ENCODE data around the gene RSPH3. TPM values are rescaled to one million over a fixed set of nuclear protein-coding genes. Genes with fewer than 3 reads are reported as not detected.

Gene RSPH3
- 1 to 10 TPM; 5.3 to 7.0 TPM for total RNA-seq

- TF ChIP-seq CTCF (IDR thresholded peaks at IDR 0.05) (peak in 4 of 7 experiments; percentile 27 to 45 (median 34)), POLR2A (IDR thresholded peaks at IDR 0.05) (peak; percentile 39 to 91 (median 84))
- peaks cover 15% of the 10 kb centered on the region for H3K4me1 ChIP-seq
- peak within 1 kb of the TSS; percentile 78 to 95 (median 88) for H3K27ac ChIP-seq
- DNase-seq (peak; percentile 97 to 98 (median 98)), ATAC-seq (peak; percentile 98)
- peak within 1 kb of the TSS; percentile 21 to 70 for H3K4me3 ChIP-seq
- no peaks in the 10 kb centered on the region for H3K36me3 ChIP-seq (replicated peaks in 1 of 2; ENCODE audit: insufficient read depth in 1 of 2, low read depth in 2 of 2)
- H3K9me3 ChIP-seq, result no peaks in the 10 kb centered on the region
- intact Hi-C loops (cut with DNase I), result no loop called here
- 0% methylated on average over 8 to 50 of the region's 50 CpGs for WGBS, 2 donors
- H3K27me3 ChIP-seq, result no peaks in the 10 kb centered on the region
Measured at GRCh38 chr6:158999666-159000403, at the start of gene RSPH3. RSPH3 (minus strand) TSS chr6:159000202; CDS start chr6:158999550, 652 bp downstream.

GRCh38 chr6:159047891-159048685, 48.1 kb upstream of the RSPH3 start:
- no peak for TF ChIP-seq CTCF (IDR thresholded peaks at IDR 0.05)
- no peak for TF ChIP-seq POLR2A (IDR thresholded peaks at IDR 0.05)
- Histone ChIP-seq H3K4me3 (no peak overlapping the region), H3K27ac (no peak overlapping the region), H3K36me3 (replicated peaks in 1 of 2; ENCODE audit: insufficient read depth in 1 of 2, low read depth in 2 of 2) (no peaks in the 10 kb centered on the region), H3K4me1 (no peaks in the 10 kb centered on the region), H3K9me3 (no peaks in the 10 kb centered on the region), H3K27me3 (no peaks in the 10 kb centered on the region)
- no peak for DNase-seq
- 54 to 60% methylated on average over 10 of the region's 10 CpGs for WGBS, 2 donors
- ATAC-seq, result no peak
- intact Hi-C loops (cut with DNase I), result no loop called here

- Histone ChIP-seq H3K9me3 (no peaks in the 10 kb centered on the region), H3K36me3 (replicated peaks in 1 of 2; ENCODE audit: insufficient read depth in 1 of 2, low read depth in 2 of 2) (no peaks in the 10 kb centered on the region), H3K4me3 (no peak overlapping the region), H3K27ac (no peak overlapping the region), H3K27me3 (no peaks in the 10 kb centered on the region), H3K4me1 (peaks cover 12% of the 10 kb centered on the region)
- DNase-seq (no peak), ATAC-seq (no peak)
- WGBS, 2 donors, result 60 to 65% methylated on average over 7 of the region's 7 CpGs
- TF ChIP-seq POLR2A (IDR thresholded peaks at IDR 0.05), result no peak
- intact Hi-C loops (cut with DNase I), result no loop called here
Measured at GRCh38 chr6:159045801-159046200, 45.8 kb upstream of the RSPH3 start.

GRCh38 chr6:159044899-159045727, 45.1 kb upstream of the RSPH3 start, which contains the start of gene TAGAP:
TAGAP (minus strand) TSS chr6:159044991; CDS start chr6:159044146, 845 bp downstream.
- Histone ChIP-seq H3K4me3 (no peak within 1 kb of the TSS), H3K27me3 (no peaks in the 10 kb centered on the region), H3K27ac (peak within 1 kb of the TSS in 1 of 4 donors; percentile 53), H3K36me3 (replicated peaks in 1 of 2; ENCODE audit: insufficient read depth in 1 of 2, low read depth in 2 of 2) (no peaks in the 10 kb centered on the region), H3K4me1 (peaks cover 12% of the 10 kb centered on the region), H3K9me3 (no peaks in the 10 kb centered on the region)
- intact Hi-C loops (cut with DNase I), result no loop called here
- WGBS, 2 donors, result 22 to 40% methylated on average over 15 of the region's 15 CpGs
- ATAC-seq (no peak), DNase-seq (peak in 3 of 4 donors; percentile 38 to 79 (median 46))
- TF ChIP-seq CTCF (IDR thresholded peaks at IDR 0.05) (no peak), POLR2A (IDR thresholded peaks at IDR 0.05) (peak in 2 of 3 donors; percentile 42 to 67)
